CD14-positive monocyte (primary cell): ENCODE measurements around the gene LRRK2. TPM values are rescaled to one million over a fixed set of nuclear protein-coding genes. Genes with fewer than 3 reads are reported as not detected.

Experiments used
- DNase-seq, 3 donors: peaks; one replicate each; pipeline ENCODE4 v3.0.0-alpha.2; 2011 to 2022
- H2AFZ ChIP-seq: 2 replicates; pipeline ENCODE4 v1.6.0; 2012; ENCODE audit warnings: mild to moderate bottlenecking, low read depth, low read length, inconsistent platforms; ENCODE audit not compliant: insufficient read depth, poor library complexity, severe bottlenecking
- H3K27ac ChIP-seq, 2 donors: 1 replicate in 1 of 2; 2 replicates in 1 of 2; pipeline ENCODE4 v1.5.1; 2012 to 2013; ENCODE audit warnings: low read length in 2 of 2, control low read depth in 1 of 2, inconsistent platforms in 1 of 2, low read depth in 1 of 2, mild to moderate bottlenecking in 1 of 2
- H3K27me3 ChIP-seq, 2 donors: one replicate each; pipeline versions ENCODE4 v1.6.0 to v1.6.1; 2011 to 2013; ENCODE audit warnings: low read length in 2 of 2; ENCODE audit not compliant: control insufficient read depth in 2 of 2, insufficient read depth in 2 of 2
- H3K36me3 ChIP-seq, 2 donors: replicated peaks in 1 of 2; 1 replicate in 1 of 2; 2 replicates in 1 of 2; pipeline versions ENCODE4 v1.5.1 to v1.6.1; 2012 to 2013; ENCODE audit warnings: low read length in 2 of 2, control low read depth in 1 of 2, inconsistent platforms in 1 of 2, mild to moderate bottlenecking in 1 of 2; ENCODE audit not compliant: insufficient read depth in 2 of 2, control insufficient read depth in 1 of 2
- H3K4me1 ChIP-seq, 2 donors: 1 replicate in 1 of 2; 2 replicates in 1 of 2; pipeline versions ENCODE4 v1.5.1 to v1.6.1; 2012 to 2013; ENCODE audit warnings: low read length in 2 of 2, control low read depth in 1 of 2, inconsistent platforms in 1 of 2, mild to moderate bottlenecking in 1 of 2, moderate library complexity in 1 of 2; ENCODE audit not compliant: insufficient read depth in 2 of 2, control insufficient read depth in 1 of 2
- H3K4me2 ChIP-seq: replicated peaks from 2 replicates; pipeline ENCODE3; 2012; ENCODE audit warnings: low read length, moderate library complexity, mild to moderate bottlenecking; ENCODE audit not compliant: poor library complexity, severe bottlenecking; ENCODE audit errors: extremely low read depth
- H3K4me3 ChIP-seq, 3 experiments: fragments of 200-600 bp in 1 of 3; sonication (generic) in 1 of 3; replicated peaks in 1 of 3; 1 replicate in 2 of 3; 2 replicates in 1 of 3; pipeline ENCODE4 v1.5.1; 2011 to 2013; ENCODE audit warnings: low read length in 3 of 3, mild to moderate bottlenecking in 3 of 3, control low read depth in 2 of 3, low read depth in 2 of 3, inconsistent platforms in 1 of 3, moderate library complexity in 1 of 3
- H3K79me2 ChIP-seq: 2 replicates; pipeline ENCODE4 v1.6.0; 2012; ENCODE audit warnings: mild to moderate bottlenecking, control low read depth, inconsistent platforms, low read length, moderate library complexity; ENCODE audit not compliant: insufficient read depth
- H3K9ac ChIP-seq: 2 replicates; pipeline ENCODE4 v1.6.0; 2017; ENCODE audit warnings: low read length, mild to moderate bottlenecking; ENCODE audit not compliant: insufficient read depth, poor library complexity, severe bottlenecking
- H3K9me3 ChIP-seq, 2 donors: replicated peaks in 1 of 2; 1 replicate in 1 of 2; 2 replicates in 1 of 2; pipeline versions ENCODE4 v1.5.1 to v1.6.1; 2012 to 2013; ENCODE audit warnings: low read length in 2 of 2, control low read depth in 1 of 2; ENCODE audit not compliant: control insufficient read depth in 1 of 2, insufficient read depth in 1 of 2
- H4K20me1 ChIP-seq: 2 replicates; pipeline ENCODE4 v1.6.0; 2012; ENCODE audit warnings: mild to moderate bottlenecking, low read length, control low read depth, moderate library complexity; ENCODE audit not compliant: insufficient read depth
- H3K27ac Mint-ChIP-seq, 7 donors: one replicate each; pipeline ENCODE4 v1.8.0; 2020; ENCODE audit warnings: mild to moderate bottlenecking in 7 of 7, mixed read lengths in 7 of 7, moderate library complexity in 6 of 7, inconsistent platforms in 2 of 7
- H3K27me3 Mint-ChIP-seq, 3 donors: one replicate each; pipeline ENCODE4 v1.8.0; 2021 to 2022; ENCODE audit warnings: low read depth in 3 of 3, mild to moderate bottlenecking in 3 of 3, mixed read lengths in 3 of 3, moderate library complexity in 3 of 3, inconsistent platforms in 1 of 3
- H3K36me3 Mint-ChIP-seq, 2 donors: one replicate each; pipeline ENCODE4 v1.8.0; 2020; ENCODE audit warnings: mixed read lengths in 2 of 2, inconsistent platforms in 1 of 2, mild to moderate bottlenecking in 1 of 2
- H3K4me1 Mint-ChIP-seq: one replicate; pipeline ENCODE4 v1.8.0; 2020; ENCODE audit warnings: mild to moderate bottlenecking, mixed read lengths
- H3K4me3 Mint-ChIP-seq, 2 donors: one replicate each; pipeline ENCODE4 v1.8.0; 2020; ENCODE audit warnings: mild to moderate bottlenecking in 2 of 2, mixed read lengths in 2 of 2, moderate library complexity in 1 of 2
- H3K9me3 Mint-ChIP-seq, 7 donors: one replicate each; pipeline ENCODE4 v1.8.0; 2020 to 2022; ENCODE audit warnings: mixed read lengths in 7 of 7, mild to moderate bottlenecking in 6 of 7, moderate library complexity in 6 of 7, inconsistent platforms in 2 of 7
- CTCF ChIP-seq: fragments of 200-600 bp; IDR thresholded peaks from one replicate; pipeline ENCODE4 v1.8.0; 2022; ENCODE audit warnings: antibody characterized with exemption, mild to moderate bottlenecking
- WGBS: methylation state at CpG from one replicate; pipeline ENCODE4 v1.1.5; 2013; ENCODE audit warnings: missing lambda C conversion rate; ENCODE audit not compliant: insufficient coverage; 5-methylcytosine and 5-hydroxymethylcytosine counted together
- intact Hi-C, 2 donors: fragments of 100-400 bp; cut with micrococcal nuclease; formaldehyde crosslinking; loops; one replicate each; pipeline versions ENCODE4 v1.15.0 to v1.15.1; 2023
- polyA plus RNA-seq, 3 donors: library from polyadenylated mRNA; depleted of rRNA in 1 of 3; unstranded in 2 of 3; stranded (reverse) in 1 of 3; fragments of 300-500 nt in 2 of 3; fragments of >200 nt in 1 of 3; fragmentation: Illumina TruSeq in 2 of 3; gene quantifications; 1 replicate in 2 of 3; 2 replicates in 1 of 3; pipeline ENCODE4 v1.2.3, GENCODE V29; 2012 to 2021

Gene LRRK2
- polyA plus RNA-seq, 3 donors: 47.7 to 67.2 (median 47.9) TPM

DNA sequence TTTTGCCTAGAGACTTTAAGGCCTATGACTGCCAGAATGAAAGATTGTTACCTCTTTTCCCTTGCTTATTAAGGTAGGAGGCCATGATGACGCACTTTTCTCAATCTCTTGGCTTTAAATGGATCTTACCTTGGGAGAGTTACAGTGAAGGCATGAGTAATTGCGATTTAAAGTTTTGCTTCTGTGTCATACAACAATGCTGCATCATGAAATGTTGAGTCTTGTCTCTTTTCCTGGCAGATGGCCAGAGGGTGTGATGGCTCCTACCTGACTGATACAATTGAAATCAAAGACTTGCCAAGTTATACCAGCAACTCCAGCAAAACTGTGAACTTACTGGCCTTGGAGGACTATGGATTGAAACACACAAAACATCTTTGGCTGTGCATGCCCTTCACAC is 17.2 kb upstream of the LRRK2 start:
- peak; percentile 30 to 65 (median 48) for DNase-seq
- no peak for TF ChIP-seq CTCF
- Histone ChIP-seq H3K79me2 (no peaks in the 10 kb centered on the region), H3K27ac (peak overlapping the region; percentile 70 to 89), H3K27me3 (no peaks in the 10 kb centered on the region), H2AFZ (peak overlapping the region; percentile 42), H3K36me3 (no peaks in the 10 kb centered on the region), H3K9me3 (peaks cover 0 to 2% of the 10 kb centered on the region in 2 donors), H4K20me1 (no peaks in the 10 kb centered on the region), H3K4me2 (peak overlapping the region; percentile 77), H3K4me1 (peaks cover 53 to 73% of the 10 kb centered on the region in 2 donors), H3K9ac (no peak overlapping the region), H3K4me3 (peak overlapping the region in 1 of 3 experiments; percentile 69)
- H3K9me3 Mint-ChIP-seq: peaks cover 0 to 4% (median 2%) of the 10 kb centered on the region in 7 donors
- WGBS: 60% methylated on average over 1 of the region's 2 CpGs
- no peak overlapping the region for H3K4me3 Mint-ChIP-seq
- H3K27me3 Mint-ChIP-seq: no peaks in the 10 kb centered on the region
- peaks cover 47% of the 10 kb centered on the region for H3K4me1 Mint-ChIP-seq
- no peaks in the 10 kb centered on the region for H3K36me3 Mint-ChIP-seq
- peak overlapping the region; percentile 88 to 99 (median 94) for H3K27ac Mint-ChIP-seq
- intact Hi-C loops: loop anchor here in 1 of 2 donors (5.0 kb wide), 1 partner anchor 50 kb away; no protein-coding TSS in a partner anchor

DNA sequence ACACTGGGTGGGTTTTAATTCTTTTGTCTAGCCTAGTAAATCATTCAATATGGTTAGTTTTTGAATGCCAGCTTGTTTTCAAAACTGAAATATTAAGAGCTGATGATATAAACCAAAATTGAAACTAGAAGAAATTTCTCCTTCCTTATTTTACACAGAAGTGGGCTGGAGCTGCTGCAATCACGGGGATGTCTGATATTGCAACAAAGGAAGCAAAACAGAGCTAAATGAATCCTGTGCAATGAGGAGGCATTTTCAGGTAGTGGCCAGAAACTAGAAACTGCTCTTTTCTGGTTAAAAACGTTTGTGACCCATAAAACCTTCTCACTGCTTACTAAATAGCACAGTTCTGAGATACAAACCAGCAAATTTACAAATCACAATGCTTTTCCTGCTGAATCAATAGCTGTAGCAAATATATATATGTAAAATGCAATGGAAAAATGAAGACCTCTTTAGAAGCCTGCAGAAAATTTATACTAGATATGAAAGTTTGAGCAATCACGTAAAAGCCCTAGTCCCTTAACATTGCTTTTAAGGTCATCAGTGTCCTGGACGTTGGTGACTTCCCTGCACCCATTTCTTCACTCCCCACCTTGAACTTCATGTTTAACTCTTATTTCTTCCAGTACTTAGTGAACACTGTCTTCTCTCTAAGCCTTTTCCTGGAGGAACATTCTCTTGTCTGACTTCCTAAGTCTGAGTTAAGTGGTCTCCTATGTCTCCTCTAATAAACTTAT is 15.9 kb upstream of the LRRK2 start:
- 8% methylated on average over 2 of the region's 4 CpGs for WGBS
- Histone ChIP-seq H3K4me1 (peaks cover 47 to 61% of the 10 kb centered on the region in 2 donors), H3K9me3 (peaks cover 0 to 2% of the 10 kb centered on the region in 2 donors), H3K27me3 (no peaks in the 10 kb centered on the region), H3K36me3 (no peaks in the 10 kb centered on the region), H3K4me3 (peak overlapping the region in 2 of 3 experiments; percentile 41 to 69), H2AFZ (peak overlapping the region; percentile 57), H4K20me1 (no peaks in the 10 kb centered on the region), H3K27ac (peak overlapping the region; percentile 82 to 89), H3K9ac (peak overlapping the region; percentile 44), H3K4me2 (peak overlapping the region; percentile 77), H3K79me2 (no peaks in the 10 kb centered on the region)
- peak; percentile 85 to 95 (median 92) for DNase-seq
- peaks cover 39% of the 10 kb centered on the region for H3K4me1 Mint-ChIP-seq
- peaks cover 0 to 8% (median 2%) of the 10 kb centered on the region in 7 donors for H3K9me3 Mint-ChIP-seq
- no peak for TF ChIP-seq CTCF
- peak overlapping the region; percentile 47 to 77 for H3K4me3 Mint-ChIP-seq
- intact Hi-C loops: loop anchor here in 1 of 2 donors (2.0 to 5.0 kb wide), 2 partner anchors 16 to 52 kb away; partner anchors contain the start of gene LRRK2
- H3K27ac Mint-ChIP-seq: peak overlapping the region; percentile 93 to 99 (median 96)
- H3K27me3 Mint-ChIP-seq: no peaks in the 10 kb centered on the region
- no peaks in the 10 kb centered on the region for H3K36me3 Mint-ChIP-seq
